Thoracic aorta endothelial cell (primary cell): ENCODE measurements around the gene SULT1A2. TPM values are rescaled to one million over a fixed set of nuclear protein-coding genes. Genes with fewer than 3 reads are reported as not detected.

ENCODE experiments used
- total RNA-seq: library from RNA; depleted of rRNA; stranded (reverse); fragments of >200 nt; gene quantifications from 2 replicates; pipeline ENCODE4 v1.2.3, GENCODE V29; 2012

SULT1A2 gene
- total RNA-seq: 0.36 and 1.1 TPM in 2 replicates

GRCh38 chr16:28596840-28597691 is at the start of gene SULT1A2:
Gene SULT1A2, minus strand, starts transcription at chr16:28597050. Its CDS starts 1,120 bp downstream, at chr16:28595930.

GRCh38 chr16:28637765-28638164 is 40.9 kb upstream of the SULT1A2 start, which contains the start of gene NPIPB8:
Gene NPIPB8, plus strand, starts transcription at chr16:28638065. Its CDS starts 296 bp downstream, at chr16:28638361.

GRCh38 chr16:28609631-28610594 is 13.1 kb upstream of the SULT1A2 start, which contains the start of gene SULT1A1:
Gene SULT1A1, minus strand, starts transcription at chr16:28610044. Its CDS starts 1,189 bp downstream, at chr16:28608855.

GRCh38 chr16:28553776-28554633 is 42.8 kb downstream of the SULT1A2 start, which contains the start of gene SGF29:
Gene SGF29, plus strand, starts transcription at chr16:28553920. Its CDS starts 27,150 bp downstream, at chr16:28581070.

Other genes starting within 250 kb of the SULT1A2 start
- gene NPIPB6, start 233.5 kb downstream of the SULT1A2 start, total RNA-seq: 3.3 TPM in 1 of 2 replicates, not detected in the other
- 131 and 132 TPM in 2 replicates for gene EIF3CL, start 193.2 kb downstream of the SULT1A2 start, total RNA-seq
- not detected in 2 replicates for gene NPIPB7, start 124.7 kb downstream of the SULT1A2 start, total RNA-seq
- 15.2 and 16.9 TPM in 2 replicates for gene CLN3, start 105.0 kb downstream of the SULT1A2 start, total RNA-seq
- gene APOBR, start 102.4 kb downstream of the SULT1A2 start, total RNA-seq: not detected in 2 replicates
- gene IL27, start 90.2 kb downstream of the SULT1A2 start, total RNA-seq: not detected in 2 replicates
- gene NUPR1, start 58.1 kb downstream of the SULT1A2 start, total RNA-seq: 0.65 and 1.3 TPM in 2 replicates
- gene SGF29, start 43.1 kb downstream of the SULT1A2 start, total RNA-seq: 8.9 and 10.1 TPM in 2 replicates
- 6.0 and 9.6 TPM in 2 replicates for gene SULT1A1, start 13.0 kb upstream of the SULT1A2 start, total RNA-seq
- gene NPIPB8, start 41.0 kb upstream of the SULT1A2 start, total RNA-seq: 0.27 TPM in 1 of 2 replicates, not detected in the other
- 150 and 167 TPM in 2 replicates for gene EIF3C, start 114.4 kb upstream of the SULT1A2 start, total RNA-seq
- 6.7 and 15.3 TPM in 2 replicates for gene NPIPB9, start 154.7 kb upstream of the SULT1A2 start, total RNA-seq
- gene ATXN2L, start 225.9 kb upstream of the SULT1A2 start, total RNA-seq: 89.5 and 99.0 TPM in 2 replicates
- 115 and 136 TPM in 2 replicates for gene TUFM, start 249.3 kb upstream of the SULT1A2 start, total RNA-seq